CD4-positive, alpha-beta T cell treated with Interleukin-15 for 1 hour (primary cell): ENCODE data around the gene NXNL2.

Experiments used
- DNase-seq: peaks from one replicate; pipeline ENCODE4 v3.0.0-alpha.2; 2020

Gene NXNL2

DNA sequence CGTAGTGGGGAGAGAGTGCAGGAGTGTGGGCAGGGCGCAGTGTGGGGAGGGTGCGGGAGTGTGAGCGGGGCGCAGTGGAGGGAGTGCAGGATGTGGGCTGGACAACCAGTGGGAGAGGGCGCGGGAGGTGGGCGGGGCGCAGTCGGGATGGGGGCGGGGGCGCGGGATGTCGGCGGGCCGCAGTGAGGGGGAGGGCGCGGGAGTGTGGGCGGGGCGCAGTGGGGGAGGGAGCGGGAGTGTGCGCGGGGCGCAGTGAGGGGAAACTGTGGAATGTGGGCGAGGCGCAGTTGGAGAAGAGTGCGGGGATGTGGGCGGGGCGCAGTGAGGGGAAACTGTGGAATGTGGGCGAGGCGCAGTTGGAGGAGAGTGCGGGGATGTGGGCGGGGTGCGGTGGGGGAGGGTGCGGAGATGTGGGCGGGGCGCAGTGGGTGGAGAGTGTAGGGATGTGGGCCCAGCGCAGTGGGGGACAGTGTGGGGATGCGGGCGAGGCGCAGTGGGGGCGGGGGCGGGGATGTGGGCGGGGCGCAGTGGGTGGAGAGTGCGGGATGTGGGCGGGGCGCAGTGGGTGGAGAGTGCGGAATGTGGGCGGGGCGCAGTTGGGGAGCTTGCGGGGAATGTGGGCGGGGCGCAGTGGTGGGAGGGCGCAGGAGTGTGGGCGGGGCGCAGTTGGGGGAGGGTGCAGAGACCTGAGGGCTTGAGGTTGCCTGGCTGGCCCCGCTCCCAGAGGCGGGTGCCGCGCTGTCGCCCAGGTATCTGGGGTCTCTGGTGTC lies at the start of gene NXNL2:
TSS of gene NXNL2 (plus strand) at position 723 of the 770 bp plus-strand sequence. CDS start 257 bp downstream, outside the sequence.
- peak; percentile 47 for DNase-seq

DNA sequence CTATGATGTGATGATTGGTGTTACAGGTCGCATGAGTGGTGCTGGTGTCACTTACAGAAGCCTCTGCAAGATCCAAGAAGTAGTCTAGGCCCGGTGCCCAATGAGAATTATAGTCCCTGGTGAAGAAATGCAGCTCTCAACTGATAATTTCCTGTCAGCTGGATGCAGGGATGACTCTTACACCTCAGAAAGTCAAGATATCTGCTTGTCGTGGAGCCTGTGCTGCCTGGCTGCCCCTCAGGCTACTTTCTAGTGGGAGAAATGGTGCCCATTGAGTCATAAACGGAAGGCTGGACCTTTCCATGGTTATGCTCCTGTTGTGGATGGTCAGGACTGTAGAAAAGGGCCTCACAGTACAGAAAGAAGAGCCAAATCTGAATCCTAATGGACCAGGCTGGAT lies 46.8 kb upstream of the NXNL2 start:
- no peak for DNase-seq

DNA sequence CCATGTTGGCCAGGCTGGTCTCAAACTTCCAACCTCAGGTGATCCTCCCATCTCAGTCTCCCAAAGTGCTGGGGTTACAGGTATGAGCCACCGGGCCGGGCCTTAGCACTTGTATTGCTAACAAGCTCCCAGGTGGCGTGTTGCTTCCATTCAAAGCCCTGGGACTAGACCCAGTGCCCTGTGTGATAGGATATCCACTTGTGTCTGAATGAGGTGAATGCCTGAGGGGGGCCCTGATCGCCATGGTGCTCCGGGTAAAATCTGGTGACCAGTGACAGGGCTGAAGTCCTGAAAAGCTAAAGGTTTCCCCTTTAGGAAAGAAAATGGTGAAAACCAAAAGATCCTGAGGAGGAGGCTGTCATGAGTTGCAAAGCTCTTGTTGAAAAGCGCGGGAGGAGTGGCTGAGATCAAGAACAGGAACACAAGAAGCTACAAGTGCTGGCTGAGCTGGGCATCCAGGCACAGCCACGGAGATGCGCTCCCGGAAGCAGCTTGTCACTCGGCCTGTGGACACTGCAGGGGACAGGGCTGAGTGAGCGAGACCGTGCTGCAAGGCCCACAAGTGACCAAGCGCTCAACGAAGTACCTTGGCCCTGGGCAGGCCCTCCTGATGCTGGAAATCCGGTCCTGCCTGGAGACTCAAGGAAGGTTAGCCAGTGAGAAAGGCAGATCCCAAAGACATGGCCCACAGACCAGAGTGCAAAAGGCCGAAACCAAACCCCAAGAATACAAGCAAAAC lies 39.8 kb upstream of the NXNL2 start:
- DNase-seq = no peak

- DNase-seq = no peak
These were observed 37.8 kb upstream of the NXNL2 start for GRCh38 chr9:88497224-88497623.

DNA sequence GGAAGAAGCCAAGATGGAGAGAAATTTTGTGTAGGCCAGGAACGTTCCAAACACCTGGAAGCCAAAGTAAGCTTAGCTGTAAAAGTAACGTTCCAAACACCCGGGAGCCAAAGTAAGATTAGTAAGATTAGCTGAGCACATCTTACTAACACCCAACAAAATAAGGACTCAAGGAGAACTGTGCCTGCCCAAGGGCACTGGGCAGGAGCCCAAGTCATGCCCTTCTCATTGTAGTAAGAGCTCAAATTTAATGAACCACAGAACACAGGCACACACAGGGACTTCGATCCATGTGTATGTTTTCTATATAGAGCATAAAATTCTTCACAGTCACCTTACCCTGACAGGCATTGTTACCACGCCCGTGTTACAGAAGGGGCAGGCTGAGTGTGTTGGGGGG lies 36.1 kb upstream of the NXNL2 start:
- DNase-seq = no peak

DNA sequence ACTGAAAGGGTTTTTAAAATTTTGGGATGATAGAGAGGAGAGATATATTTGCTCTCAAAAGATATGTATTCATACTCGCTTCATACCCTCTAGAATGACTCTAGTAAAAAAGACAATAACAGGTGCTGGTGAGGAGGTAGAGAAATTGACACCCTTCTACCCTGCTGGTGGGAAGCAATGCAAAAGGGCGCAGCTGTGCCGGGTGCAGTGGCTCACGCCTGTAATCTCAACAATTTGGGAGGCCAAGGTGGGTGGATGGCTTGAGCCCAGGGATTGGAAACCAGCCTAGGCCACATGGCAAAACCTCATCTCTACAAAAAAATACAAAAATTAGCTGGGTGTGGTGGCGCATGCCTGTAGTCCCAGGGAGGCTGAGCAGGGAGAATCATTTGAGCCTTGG lies 33.9 kb upstream of the NXNL2 start:
- DNase-seq = no peak

GRCh38 chr9:88502552-88503034 lies 32.4 kb upstream of the NXNL2 start:
- DNase-seq = no peak

GRCh38 chr9:88503081-88503844 lies 31.7 kb upstream of the NXNL2 start:
- DNase-seq = no peak

GRCh38 chr9:88503845-88504764 lies 30.9 kb upstream of the NXNL2 start:
- DNase-seq = no peak

- DNase-seq = no peak
These were observed 26.7 kb upstream of the NXNL2 start for GRCh38 chr9:88508326-88508725.

DNA sequence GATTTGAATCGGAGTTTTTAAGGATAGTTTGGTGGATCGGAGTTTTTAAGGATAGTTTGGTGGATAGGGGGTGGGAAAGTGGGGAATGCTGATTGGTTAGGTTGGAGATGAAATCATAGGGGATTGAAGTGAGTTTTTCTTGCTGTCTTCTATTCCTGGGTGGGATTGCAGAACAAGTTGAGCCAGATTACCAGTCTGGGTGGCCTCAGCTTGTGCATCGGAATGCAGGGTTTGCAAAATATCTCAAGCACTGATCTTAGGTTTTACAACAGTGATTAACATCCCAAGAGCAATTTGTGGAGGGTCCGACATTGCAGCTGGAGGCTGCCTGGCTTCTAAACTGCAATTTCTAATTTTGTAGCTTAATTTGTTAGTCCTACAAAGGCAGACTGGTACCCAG lies 23.1 kb upstream of the NXNL2 start:
- DNase-seq = no peak

DNA sequence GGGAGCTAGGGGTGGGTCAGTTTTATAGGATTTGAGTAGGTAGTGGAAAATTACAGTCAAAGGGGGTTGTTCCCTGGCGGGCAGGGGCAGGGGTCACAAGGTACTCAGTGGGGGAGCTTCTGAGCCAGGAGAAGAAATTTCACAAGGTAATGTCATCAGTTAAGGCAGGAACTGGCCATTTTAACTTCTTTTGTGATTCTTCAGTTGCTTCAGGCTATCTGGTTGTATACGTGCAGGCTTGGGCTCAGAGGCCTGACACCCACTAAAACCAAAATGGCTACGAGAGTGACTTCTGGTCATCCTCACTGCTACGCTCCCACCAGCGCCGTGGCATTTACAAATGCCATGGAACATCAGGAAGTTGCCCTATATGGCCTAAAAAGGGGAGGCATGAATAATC lies 20.7 kb upstream of the NXNL2 start:
- DNase-seq = no peak

DNA sequence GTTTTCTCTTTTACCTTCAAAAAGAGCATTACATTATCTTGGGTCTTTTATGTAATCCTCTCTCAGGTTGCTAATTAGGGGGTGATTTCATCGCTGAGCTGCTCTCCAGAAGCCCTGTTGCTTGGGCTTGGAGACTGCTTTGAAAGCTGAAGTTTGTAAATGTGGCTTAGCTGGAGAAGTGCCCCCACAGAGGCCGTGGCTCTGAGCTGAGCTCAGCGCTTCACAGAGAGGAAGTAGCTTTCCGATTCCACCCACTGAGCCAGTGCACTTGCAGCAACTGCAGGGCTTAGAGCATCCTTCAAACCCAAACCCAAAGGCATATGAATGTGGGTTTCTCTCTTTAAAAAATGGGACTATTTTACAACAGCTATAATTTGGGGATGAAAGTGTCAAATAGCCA lies 13.7 kb upstream of the NXNL2 start:
- no peak for DNase-seq

DNA sequence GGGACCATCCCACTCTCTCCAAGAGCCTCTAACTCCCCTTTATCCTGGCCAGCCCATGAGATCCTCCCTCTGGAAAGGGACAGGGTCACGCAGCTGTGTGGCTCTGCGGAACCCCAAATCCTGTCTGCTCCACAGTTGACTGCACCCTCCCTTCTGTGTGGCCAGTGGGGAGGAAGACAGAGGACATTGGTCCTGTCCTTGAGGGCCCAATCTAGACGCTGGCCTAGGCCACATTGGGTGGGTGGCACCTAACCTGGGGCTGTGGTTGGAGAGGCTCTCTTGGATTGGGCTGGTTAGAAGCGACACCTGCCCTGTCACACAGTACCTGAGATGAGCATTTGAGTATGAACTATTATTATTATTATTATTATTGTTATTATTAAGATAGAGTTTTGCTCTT lies 12.6 kb upstream of the NXNL2 start:
- DNase-seq = no peak

DNA sequence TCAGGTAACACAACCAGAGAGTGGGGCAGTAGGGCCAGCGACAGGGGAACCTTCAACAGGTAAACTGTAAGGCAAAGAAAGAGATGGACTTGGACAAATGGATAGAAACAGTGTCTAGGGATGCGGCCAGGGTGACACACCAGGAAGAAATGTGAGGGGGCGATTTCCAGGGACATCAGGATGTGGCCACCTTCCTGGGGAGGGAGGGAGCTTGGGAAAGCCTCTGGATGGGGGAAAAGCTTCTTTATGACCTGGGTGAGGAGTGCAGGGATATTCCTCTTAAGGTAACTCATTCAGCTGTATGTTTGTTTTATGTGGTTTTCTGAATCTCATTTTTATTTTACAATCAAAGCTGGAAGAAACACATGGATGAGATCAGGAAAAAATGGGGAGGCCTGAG lies 11.9 kb upstream of the NXNL2 start:
- no peak for DNase-seq

DNA sequence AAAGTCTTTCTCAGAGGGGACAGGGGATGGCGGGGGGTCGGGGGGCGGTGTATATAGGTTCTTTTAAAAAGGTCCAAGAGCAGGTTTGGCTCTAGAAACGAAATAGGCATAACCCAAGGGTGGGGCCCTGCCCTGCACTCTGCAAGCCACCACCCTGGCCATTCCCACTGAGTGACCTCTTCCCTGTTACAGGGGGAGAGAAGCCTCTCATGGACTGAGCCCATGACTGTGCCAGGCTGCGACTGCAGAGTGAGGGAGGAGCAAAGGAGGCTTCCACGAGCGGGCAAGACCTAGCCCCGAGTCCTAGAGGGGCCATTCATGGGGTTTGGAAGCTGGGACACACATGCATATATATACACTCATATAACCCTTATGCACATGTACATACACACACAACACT lies 10.1 kb upstream of the NXNL2 start:
- DNase-seq = no peak

DNA sequence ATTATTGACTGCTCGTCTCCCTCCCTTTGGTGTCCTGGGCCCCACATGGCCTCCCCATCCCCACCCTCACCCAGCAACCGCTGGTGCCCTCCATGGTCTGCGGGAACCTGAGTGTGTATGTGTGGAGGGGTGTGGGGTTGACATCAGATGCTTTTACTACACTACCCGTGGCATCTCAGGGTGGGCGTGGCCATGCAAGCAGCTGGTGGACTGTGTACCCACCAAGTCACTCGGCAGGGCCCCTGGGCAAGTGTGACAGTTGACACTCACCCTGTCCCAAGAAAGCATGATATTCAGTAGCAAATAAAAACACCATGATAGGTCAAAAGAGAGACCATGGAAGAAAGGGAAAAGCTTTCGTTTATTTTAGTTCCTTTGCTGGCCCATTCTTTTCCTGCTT lies 7.4 kb upstream of the NXNL2 start:
- DNase-seq = no peak

GRCh38 chr9:88528080-88528790 lies 6.7 kb upstream of the NXNL2 start:
- DNase-seq = no peak

DNA sequence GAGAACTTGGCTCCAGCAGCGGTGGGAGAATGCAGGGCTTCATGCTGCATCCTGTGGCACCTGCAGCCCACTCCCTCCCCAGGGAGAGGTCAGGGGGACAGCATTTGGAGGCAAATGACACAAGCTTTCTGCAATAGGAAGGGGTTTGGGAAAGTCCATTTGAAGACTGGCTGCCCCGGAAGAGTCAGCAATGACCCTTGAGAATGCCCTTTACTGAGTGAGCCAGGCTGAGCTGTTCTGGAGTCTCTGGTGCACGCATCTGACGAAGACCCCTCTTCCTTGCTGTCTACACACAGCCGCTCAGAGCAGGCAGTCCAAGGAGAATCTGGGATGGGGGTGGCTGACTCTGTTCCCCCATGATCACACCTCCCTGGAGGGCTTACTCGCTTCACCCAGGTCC lies 5.5 kb upstream of the NXNL2 start:
- DNase-seq = no peak

GRCh38 chr9:88530051-88530450 lies 4.9 kb upstream of the NXNL2 start:
- DNase-seq = no peak

DNA sequence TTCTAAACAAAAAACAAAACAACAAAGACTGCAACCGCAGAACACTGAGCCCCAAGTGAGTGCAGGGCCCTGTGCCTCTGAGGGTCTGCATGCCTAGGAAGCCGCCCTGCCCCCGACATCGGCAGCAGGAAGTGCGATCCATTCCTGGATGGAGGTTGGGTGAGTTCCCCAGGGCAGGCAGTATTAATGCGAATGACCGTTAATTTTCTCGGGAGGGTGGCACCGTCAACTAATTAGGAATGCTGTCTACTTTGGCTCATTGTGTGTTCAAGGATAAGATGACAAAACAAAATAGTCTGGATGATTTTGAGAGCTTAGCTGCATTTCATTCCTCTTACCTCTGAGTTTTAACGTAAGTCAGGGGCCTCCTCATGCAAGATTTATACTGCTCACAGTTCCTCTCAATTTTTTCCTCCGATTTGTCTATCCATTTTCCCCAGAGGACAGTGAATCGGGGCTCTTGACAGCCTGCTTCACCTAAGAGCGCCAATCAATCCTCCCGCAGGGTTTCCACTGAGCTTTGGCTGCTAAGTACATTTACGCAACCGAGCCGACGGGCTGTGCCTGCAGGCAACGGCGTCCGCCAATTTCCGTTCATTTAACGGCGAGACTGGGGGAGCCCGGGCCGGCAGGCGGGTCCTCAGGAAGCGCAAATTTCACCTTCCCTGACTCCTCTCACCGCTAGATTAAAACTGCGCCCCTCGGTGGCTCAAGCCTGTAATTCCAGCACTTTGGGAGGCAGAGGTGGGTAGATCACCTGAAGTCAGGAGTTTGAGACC lies 2.9 kb upstream of the NXNL2 start:
- no peak for DNase-seq
